ENCODE data around the gene LRRC73.
"Not testable (repeated sequence)": the region's sequence is repeated elsewhere in the genome, so short reads cannot be mapped to it uniquely, and the experiment has no call there.

LRRC73 gene

GRCh38 chr6:43491750-43492661, 18.1 kb downstream of the LRRC73 start:
- peak; percentile 63 for DNase-seq

DNA sequence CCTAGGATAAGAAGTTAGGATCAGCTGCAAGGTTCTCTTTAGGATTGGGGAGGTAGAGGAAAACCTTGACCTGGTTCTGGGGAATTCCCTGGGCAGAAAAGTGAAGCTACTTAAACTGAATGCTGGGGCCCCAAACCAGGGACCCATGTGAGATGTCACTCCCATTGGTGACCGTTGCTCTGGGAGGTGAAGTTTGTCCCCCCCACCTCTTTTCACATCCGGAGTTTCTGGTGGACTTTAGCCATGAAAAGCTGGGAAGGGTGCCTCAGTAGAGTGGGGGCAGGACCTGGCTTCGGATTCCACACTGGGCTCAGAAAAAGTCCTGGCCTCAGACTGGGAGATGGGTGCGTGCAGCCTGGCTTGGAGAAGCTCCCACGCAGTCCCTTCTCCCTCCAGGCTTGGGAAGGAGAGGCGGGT, 19.6 kb downstream of the LRRC73 start:
- DNase-seq = no peak

DNA sequence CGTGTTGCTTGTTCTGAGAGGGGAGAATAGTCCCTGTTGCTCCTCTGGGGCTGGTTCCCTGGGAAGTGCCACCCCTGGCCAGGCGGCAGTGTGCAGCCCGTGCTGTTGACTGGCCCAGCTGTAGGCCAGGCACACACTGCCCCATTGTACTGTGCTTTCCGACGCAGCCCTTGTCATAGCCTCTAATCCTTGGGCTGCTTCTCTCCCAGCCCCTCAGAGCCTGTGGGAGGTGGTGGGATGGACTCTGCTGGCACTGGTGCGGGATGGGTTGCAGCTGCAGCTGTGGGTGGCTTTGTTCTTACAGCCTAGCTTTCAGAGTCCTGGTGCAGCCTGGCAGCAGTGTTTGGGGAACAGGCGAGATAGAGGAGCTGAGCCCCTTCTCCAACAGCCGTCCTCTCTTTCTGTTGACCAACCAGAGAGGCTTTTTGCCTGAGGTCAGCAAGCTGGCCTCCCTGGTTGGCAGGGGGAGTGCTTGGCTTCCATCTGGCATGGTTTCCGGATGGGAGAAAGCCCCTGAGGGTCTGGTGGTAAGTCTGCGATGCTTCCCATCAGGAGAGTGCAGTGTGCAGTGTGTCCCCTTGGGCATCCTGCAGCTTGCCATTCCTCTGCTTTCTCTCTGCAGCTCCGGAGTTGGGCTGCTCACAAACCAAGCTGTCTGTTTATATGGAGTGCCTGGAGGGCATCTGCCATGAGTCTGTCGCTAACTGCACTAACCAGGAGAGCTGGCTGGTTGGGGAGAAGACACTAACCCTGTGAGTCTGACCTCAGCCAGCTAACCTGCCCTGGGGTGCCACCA, 20.7 kb downstream of the LRRC73 start:
- DNase-seq = no peak

GRCh38 chr6:43488667-43489276, 21.4 kb downstream of the LRRC73 start:
- DNase-seq = no peak

DNA sequence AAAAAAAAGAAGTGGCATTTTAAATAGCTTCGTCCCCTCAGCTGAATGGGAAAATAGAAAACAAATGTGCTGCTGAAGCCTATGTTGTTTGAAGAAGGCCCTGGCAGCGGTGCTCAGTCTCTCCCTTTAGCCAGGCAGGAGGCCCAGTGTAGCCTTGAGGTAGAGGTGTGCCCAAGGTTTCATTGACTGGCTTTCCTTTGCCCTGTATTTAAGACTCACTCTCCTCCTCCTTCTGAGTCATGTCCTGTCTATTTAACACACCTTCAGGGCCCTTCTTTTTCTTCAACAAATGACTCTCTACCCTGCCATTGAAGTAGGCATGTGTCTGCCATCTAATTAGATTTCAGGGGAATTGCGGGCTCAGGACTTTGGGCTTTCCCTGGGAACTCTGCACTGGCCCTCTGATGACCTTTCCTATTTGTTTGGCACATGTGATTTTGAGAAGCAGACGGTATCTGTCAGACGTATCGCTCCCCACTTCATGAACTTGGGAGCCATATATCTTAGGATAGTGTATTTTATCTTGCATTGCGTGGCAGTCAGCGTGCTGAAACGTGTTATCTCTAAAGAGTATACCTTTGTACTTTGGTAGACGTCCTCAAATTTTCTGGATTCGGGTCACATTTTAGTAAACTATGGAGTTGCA, 28.4 kb downstream of the LRRC73 start:
- DNase-seq = no peak

DNA sequence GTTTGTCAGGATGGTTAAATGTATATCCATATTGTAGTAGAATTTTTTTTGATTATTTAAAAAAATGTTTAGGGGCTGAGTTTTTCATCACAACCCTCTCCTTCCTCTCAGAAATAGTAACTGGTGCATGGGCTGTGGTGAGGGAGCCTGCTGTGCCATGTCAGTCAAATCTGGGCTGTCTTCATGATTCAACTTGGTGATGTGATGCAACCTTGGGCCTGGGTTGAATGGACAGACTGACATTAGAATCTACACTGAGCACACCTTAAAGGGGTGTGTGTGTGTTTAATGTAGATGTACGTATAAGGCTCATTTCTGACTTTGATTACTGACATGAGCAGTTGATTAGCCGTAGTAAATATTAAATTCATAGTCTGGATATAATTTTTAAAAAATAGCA, 29.1 kb downstream of the LRRC73 start:
- no peak for DNase-seq

DNA sequence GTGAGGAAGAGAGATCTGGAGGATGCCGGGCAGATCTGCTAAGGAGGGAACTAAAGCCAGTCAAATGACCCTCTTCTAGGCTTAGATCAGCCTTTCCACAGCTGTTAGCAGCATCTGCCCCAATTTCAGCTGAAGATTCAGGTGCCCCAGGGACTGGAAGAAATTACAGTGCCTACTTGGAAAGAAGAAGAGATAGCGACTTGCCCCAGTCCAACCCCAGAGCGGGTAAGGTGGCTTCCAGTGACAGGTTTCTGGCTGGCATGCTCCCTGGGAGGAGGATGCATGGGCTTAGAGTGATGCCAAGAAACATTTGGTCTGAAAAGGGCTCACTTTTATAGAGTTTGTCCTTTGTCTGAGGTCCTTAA, 32.2 kb downstream of the LRRC73 start:
- DNase-seq = no peak

- peak; percentile 92 for DNase-seq
Measured at GRCh38 chr6:43477235-43478007, 32.7 kb downstream of the LRRC73 start, which contains the start of gene TJAP1. Gene TJAP1 (plus strand): TSS chr6:43477570. CDS start chr6:43499002, 21,432 bp downstream.

- DNase-seq = no peak
Measured at GRCh38 chr6:43476746-43477145, 33.4 kb downstream of the LRRC73 start.

GRCh38 chr6:43475516-43475915, 34.6 kb downstream of the LRRC73 start:
- DNase-seq = no peak

DNA sequence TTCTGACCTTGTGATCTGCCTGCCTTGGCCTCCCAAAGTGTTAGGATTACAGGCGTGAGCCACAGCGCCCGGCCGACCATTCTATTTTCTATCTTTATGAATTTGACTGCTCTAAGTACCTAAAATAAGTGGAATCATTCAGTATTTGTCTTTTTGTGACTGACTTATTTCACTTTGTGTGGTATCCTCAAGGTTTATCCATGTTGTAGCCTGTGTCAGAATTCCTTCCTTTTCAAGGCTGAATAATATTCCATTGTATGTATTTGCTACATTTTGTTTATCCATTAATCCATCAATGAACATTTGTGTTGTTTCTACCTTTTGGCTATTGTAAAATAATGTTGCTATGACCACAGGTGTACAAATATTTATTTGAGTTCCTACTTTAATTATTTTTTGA, 37.6 kb downstream of the LRRC73 start:
- no peak for DNase-seq

GRCh38 chr6:43471399-43471798, 38.7 kb downstream of the LRRC73 start:
- DNase-seq = no peak

DNA sequence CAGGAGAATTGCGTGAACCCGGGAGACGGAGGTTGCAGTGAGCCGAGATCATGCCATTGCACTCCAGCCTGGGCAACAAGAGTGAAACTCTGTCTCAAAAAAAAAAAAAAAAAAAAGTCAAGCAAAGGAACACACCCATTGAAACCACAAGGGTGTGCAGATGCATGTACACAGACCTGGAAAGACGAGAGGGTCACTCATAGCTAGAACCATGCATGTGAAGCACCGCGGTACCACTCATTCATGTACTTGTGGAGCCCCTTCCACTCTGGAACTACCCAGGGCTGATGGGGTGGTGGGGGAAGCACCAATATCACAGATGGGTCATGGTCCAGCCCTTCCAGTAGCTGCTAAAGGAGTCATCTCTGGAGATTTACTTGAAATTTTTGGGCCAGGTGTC, 40.2 kb downstream of the LRRC73 start:
- no peak for DNase-seq

DNA sequence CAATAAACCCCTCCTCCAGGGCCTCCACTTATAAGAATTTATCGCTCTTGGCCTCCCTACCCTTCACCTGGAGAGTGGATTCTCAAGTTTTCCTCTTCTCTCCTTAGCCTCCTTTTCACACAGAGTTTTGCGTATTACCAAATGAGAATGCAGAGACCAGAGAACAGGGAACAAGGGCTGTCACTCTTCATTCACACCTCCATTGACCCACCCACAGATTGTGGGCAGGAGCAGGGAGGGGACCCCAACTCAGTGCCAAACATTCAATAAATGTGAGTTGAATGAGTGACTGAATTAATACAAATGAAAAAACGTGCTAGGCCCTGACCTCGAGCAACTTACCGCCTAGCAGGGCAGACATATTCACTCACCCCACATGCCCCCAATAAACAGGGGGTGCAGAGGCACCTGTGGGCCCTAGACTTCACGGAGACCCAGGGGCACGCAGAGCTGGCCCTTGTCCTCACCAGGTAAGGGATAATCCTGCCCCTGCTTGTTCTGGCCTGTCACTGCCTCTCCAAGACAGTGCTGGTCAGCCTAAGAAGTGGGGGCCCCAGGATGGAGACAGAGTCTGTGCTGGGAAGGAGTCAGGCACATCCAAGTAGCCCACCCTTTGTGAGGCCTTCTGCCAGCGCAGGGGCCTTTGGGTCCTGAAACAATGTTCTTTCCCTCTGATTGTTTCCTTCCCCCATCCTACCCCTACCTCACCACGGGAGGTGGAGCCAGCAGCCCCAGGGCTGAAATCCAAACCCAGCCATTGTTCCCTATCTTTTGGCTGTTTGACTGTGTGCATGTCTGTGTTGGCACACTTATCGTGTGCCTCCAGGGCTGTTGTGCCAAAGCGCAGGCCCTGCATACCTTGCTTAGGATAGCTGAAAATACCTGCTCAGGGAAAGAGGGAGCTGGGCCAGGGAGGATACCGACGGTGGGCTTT, 41.1 kb downstream of the LRRC73 start:
- DNase-seq = no peak

DNA sequence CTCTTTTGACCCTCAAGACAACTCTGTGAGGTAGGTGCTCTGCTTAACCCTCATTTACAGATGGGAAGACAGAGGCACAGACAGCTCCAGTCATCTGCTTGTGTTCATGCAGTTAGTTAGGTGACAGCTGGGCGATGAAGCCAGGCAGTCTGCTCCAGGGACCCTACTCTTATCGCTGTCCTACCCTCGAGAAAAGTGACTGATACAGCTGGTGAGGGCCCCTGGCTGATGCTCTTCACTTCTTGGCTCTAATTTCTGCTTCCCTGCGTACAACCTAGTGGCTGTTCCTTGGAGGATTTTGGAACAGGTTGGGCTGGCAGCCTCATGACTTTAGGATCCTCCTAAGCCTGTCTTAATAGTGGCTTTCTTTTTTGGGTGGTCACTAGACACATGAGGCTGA, 41.9 kb downstream of the LRRC73 start:
- DNase-seq = no peak

- DNase-seq = no peak
Measured at GRCh38 chr6:43467752-43468151, 42.4 kb downstream of the LRRC73 start.

DNA sequence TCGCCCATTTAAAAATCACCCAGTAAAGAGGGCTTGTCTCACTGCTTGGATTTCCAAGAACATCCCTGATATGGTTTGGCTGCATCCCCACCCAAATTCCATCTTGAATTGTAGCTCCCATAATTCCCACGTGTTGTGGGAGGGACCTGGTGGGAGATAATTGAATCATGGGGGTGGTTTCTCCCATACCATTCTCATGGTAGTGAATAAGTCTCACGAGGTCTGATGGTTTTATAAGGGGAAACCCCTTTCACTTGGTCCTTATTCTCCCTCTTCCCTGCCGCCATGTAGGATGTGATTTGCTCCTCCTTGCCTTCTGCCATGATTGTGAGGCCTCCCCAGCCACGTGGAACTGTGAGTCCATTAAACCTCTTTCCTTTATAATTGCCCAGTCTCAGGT, 42.9 kb downstream of the LRRC73 start:
- not testable (repeated sequence) for DNase-seq

DNA sequence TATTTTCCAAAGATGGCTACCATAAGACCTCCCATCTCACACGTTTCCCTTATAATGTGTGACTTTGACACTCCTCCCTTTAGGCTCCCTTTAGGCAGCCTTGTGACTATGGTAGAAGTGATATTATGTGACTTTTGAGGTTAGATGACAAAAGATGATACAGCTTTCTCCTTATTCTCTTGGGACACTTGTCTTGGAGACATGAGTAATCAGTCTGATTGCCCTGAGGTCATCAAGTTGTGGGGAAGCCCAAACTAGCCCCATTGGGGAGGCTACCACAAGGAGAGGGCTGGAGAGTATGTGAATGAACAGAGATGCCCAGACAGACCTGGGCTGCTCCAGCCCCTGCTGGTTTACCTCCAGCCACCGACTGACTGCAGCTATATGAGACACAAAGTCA, 44.2 kb downstream of the LRRC73 start:
- DNase-seq = no peak

DNA sequence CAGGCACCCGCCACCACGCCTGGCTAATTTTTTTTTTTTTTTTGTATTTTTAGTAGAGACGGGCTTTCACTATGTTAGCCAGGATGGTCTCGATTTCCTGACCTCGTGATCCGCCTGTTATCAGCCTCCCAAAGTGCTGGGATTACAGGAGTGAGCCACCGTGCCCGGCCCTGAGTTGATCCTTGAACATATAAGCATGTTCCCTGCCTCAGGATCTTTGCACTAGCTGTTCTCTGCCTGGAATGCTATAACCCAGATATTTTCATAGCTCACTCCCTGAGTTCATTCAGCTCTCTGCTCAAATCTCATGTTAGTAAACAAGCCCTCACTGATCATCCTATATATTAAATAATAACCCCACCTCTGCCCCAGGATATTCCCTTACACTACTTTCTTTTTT, 45.8 kb downstream of the LRRC73 start:
- DNase-seq = no peak

GRCh38 chr6:43461936-43462335, 48.2 kb downstream of the LRRC73 start:
- DNase-seq = no peak

DNA sequence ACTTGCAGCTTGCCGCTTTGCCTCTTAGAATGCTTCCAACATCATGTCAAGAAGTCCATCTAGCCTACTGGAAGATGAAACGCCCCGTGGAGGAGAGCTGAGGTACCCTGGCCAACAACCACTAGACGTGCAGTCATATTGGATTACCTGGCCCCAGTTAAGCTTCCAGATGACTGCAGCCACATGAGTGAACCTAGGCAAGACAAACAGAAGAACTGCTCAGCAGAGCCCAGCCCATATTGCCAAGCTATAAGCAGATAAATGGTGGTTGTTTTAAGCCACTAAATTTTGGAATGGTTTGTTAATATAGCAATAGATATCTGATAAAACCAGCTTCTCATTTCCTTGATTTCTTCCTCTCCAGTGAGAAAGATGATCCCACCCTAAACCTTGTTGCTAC, 50.1 kb downstream of the LRRC73 start:
- no peak for DNase-seq

All from NCI-H1092 (cell line).